Ovary (tissue), 3 donors: Measurements from ENCODE around the gene EPHA8.

Experiments used
- POLR2A ChIP-seq: fragments of 450-650 bp; IDR thresholded peaks from one replicate; pipeline ENCODE4 v1.6.1; 2017; ENCODE audit warnings: antibody characterized with exemption, mild to moderate bottlenecking, moderate library complexity
- TF ChIP-seq, protein P1 (sequence below), 3 donors: fragments of 450-650 bp in 2 of 3; fragments of 200-600 bp in 1 of 3; IDR thresholded peaks; one replicate each; pipeline versions ENCODE4 v1.5.1 to v1.8.0; 2016 to 2022; ENCODE audit warnings: antibody characterized with exemption in 3 of 3, mild to moderate bottlenecking in 1 of 3
- donor health status: DM: no; HTN: no; CAD: no.

DNA sequence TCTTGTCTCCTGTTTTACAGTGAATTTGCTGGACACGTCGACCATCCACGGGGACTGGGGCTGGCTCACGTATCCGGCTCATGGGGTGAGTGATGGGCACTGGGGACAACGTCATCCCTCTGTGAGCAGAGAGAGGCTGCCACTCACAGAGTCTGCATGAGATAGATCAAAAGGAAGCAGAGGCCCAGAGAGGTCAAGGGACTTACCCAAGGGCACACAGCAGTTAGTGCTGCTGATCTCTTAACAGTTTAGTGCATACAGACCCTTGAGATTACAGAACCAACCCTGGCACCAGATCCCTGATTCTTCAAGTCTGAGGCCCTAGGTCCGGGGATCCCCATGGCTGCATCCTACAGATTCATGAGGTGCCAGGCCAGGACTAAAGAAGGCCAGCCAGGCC, 6.0 kb downstream of the EPHA8 start:
- TF ChIP-seq, protein P1, sequence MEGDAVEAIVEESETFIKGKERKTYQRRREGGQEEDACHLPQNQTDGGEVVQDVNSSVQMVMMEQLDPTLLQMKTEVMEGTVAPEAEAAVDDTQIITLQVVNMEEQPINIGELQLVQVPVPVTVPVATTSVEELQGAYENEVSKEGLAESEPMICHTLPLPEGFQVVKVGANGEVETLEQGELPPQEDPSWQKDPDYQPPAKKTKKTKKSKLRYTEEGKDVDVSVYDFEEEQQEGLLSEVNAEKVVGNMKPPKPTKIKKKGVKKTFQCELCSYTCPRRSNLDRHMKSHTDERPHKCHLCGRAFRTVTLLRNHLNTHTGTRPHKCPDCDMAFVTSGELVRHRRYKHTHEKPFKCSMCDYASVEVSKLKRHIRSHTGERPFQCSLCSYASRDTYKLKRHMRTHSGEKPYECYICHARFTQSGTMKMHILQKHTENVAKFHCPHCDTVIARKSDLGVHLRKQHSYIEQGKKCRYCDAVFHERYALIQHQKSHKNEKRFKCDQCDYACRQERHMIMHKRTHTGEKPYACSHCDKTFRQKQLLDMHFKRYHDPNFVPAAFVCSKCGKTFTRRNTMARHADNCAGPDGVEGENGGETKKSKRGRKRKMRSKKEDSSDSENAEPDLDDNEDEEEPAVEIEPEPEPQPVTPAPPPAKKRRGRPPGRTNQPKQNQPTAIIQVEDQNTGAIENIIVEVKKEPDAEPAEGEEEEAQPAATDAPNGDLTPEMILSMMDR (IDR thresholded peaks at IDR 0.05): no peak
- TF ChIP-seq POLR2A: no peak
